Lower leg skin (tissue), 3 donors: Measurements from ENCODE around the gene ZNF718.
"Not testable (repeated sequence)": the region's sequence is repeated elsewhere in the genome, so short reads cannot be mapped to it uniquely, and the experiment has no call there.

Experiments
- CTCF ChIP-seq, 3 donors: fragments of 450-650 bp; IDR thresholded peaks; one replicate each; pipeline ENCODE4 v1.5.1; 2016; ENCODE audit warnings: antibody characterized with exemption in 3 of 3, mild to moderate bottlenecking in 3 of 3, moderate library complexity in 2 of 3
- POLR2A ChIP-seq, 2 donors: fragments of 450-650 bp; IDR thresholded peaks; one replicate each; pipeline ENCODE4 v1.6.1; 2016 to 2017; ENCODE audit warnings: antibody characterized with exemption in 2 of 2, mild to moderate bottlenecking in 1 of 2, moderate library complexity in 1 of 2

DNA sequence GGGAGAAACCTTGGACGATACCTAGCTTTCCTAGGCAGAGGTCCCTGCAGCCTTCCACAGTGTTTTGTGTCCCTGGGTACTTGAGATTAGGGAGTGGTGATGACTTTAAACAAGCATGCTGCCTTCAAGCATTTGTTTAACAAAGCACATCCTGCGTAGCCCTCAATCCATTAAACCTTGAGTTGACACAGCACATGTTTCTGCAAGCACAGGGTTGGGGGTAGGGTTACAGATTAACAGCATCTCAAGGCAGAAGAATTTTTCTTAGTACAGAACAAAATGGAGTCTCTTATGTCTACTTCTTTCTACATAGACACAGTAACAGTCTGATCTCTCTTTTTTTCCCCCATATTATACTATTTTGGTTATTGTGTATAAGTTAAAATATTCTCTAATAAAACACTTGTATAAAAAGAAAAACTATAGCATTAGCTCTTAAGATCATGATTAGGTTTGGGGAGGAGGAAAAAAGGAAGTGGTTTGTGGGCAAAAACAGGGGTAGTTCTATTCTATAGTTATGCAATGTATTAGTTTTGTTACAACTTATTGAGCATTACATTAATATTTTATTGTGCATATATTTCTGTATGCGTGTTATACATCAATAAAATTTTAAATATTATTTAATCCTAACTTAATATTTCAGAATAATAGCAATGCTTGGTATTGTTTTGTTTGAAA lies 84.3 kb downstream of the ZNF718 start:
- not testable (repeated sequence) for TF ChIP-seq CTCF, POLR2A (IDR thresholded peaks at IDR 0.05)
